ENCODE measurements around the gene SLC30A4. TPM values are rescaled to one million over a fixed set of nuclear protein-coding genes. Genes with fewer than 3 reads are reported as not detected.

SLC30A4 gene
- total RNA-seq, 4 donors from 2014 or later: 4.1 to 7.9 (median 5.4) TPM

DNA sequence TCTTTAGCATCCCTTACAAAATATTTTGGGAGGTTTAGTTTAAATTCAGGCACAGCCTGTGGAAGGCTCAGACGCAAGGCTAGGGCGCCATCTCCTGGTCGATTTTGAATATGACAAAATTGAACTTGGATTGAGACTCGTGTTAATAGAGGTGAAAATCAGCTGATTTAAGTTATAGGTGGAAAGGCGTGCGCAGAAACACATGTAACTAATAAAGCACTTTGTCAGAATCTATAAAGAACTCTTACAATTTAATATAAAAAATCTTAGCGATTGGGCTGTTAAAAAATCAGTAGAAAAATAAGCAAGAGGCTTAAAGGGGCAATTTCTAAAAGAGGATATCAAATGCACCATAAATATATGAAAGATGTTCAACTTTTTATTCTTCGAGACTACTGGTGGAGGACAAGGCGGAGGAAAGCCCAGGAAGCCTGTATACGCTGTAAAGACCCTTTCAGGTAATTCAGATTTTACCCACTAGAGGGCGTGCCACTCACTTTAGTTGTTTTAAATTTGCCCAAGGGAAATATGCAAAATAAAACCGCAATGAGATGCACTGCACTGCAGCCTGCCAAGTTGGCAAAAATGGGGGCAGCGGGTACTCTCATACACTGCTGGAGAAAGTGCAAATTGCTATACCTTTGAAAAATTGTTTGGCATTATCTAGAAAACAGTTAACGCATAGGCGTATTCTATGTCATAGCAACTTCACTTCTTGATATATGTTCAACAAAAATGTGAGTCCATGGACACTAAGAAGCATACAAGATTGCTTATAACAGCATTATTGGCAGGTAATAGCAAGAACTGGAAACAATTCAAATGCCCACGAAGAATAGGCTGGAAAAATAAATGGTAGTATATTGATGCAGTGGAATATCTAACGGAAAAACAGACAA lies 64.7 kb downstream of the SLC30A4 start:
- WGBS: under 1% methylated on average over 17 of the region's 17 CpGs
- Histone ChIP-seq H3K4me3 (peak overlapping the region; percentile 49), H3K9me3 (no peaks in the 10 kb centered on the region), H3K27me3 (no peaks in the 10 kb centered on the region), H3K4me1 (peaks cover 26% of the 10 kb centered on the region), H3K27ac (peak overlapping the region; percentile 27), H3K36me3 (no peaks in the 10 kb centered on the region)
- no peak for TF ChIP-seq EP300 (IDR thresholded peaks at IDR 0.05)
- TF ChIP-seq, protein P1, sequence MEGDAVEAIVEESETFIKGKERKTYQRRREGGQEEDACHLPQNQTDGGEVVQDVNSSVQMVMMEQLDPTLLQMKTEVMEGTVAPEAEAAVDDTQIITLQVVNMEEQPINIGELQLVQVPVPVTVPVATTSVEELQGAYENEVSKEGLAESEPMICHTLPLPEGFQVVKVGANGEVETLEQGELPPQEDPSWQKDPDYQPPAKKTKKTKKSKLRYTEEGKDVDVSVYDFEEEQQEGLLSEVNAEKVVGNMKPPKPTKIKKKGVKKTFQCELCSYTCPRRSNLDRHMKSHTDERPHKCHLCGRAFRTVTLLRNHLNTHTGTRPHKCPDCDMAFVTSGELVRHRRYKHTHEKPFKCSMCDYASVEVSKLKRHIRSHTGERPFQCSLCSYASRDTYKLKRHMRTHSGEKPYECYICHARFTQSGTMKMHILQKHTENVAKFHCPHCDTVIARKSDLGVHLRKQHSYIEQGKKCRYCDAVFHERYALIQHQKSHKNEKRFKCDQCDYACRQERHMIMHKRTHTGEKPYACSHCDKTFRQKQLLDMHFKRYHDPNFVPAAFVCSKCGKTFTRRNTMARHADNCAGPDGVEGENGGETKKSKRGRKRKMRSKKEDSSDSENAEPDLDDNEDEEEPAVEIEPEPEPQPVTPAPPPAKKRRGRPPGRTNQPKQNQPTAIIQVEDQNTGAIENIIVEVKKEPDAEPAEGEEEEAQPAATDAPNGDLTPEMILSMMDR (IDR thresholded peaks at IDR 0.05): peak; percentile 65 to 77
- TF ChIP-seq POLR2A (IDR thresholded peaks at IDR 0.05): no peak
- no peak for TF ChIP-seq POLR2AphosphoS5 (IDR thresholded peaks at IDR 0.05)
- DNase-seq (ENCODE audit: low spot score in 2 of 2): peak in 1 of 2 donors; percentile 79

DNA sequence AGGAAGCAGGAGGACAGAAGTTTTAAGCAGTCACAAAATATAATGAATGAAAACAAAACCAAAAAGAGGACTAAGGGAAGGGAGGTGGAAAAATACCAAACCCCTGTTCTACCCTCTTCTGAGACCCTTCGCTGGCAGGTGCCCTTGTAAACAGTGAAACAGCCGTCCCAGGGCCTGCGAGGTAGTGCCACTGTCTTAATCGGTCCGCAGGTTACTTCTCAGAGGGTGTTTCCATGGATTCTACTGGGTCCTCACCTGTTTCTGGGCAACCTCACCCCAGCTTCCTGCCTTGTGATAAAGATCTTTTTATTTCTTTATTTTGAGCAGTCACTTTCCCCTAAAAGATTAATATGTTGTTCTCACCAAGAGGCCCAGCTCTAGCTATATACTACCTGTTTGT lies 65.3 kb downstream of the SLC30A4 start:
- no peak for DNase-seq (ENCODE audit: low spot score in 2 of 2)
- WGBS: 30% methylated on average over 5 of the region's 5 CpGs

DNA sequence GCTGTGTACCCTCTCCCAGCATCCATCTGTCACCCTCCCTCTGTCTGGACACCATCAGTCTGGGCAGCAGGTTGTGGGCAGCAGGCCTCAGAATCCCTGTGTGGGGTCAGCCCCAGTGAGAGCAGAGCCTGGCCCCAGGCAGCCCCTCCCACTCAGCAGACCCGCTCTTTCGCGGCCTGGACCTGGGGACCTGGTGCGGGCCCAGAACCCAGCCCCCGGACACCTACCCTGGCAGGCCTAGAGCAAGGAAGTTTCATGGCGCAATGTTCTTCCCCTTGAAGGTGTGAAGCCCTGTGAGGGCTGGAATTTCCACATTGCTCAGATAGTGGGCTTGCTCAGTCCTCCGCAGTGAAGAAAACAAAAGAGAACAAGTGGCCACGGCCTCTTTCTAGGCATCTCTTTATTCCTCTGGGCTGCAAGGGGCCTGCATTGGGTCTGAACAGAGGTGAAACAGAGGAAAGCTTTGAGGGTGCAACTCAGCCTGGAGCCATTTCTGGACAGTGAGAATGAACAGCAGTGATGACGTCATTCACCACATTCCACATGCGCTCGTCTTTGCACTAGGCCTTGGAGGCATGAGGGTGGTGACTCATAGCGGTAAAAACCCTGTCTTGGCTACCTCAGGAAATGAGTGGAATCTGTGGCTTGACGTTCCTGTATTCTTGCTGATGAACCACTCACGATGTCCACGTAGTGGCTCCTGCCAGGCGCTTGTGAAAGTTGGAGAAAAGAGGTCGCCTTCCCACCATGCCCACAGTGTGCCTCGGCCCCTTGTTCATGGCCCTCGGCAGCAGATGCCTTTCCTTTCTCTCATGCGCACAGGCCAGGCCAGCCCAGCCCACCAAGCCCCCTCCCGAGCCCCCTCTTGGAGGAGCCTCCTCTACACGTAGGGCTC lies 66.1 kb downstream of the SLC30A4 start:
- H3K27me3 ChIP-seq: no peaks in the 10 kb centered on the region
- H3K4me1 ChIP-seq: peaks cover 26% of the 10 kb centered on the region
- DNase-seq (ENCODE audit: low spot score in 2 of 2): peak in 1 of 2 donors; percentile 82
- WGBS: 36% methylated on average over 17 of the region's 22 CpGs
- H3K36me3 ChIP-seq: no peaks in the 10 kb centered on the region
- H3K9me3 ChIP-seq: no peaks in the 10 kb centered on the region
- TF ChIP-seq POLR2A (IDR thresholded peaks at IDR 0.05) (no peak), POLR2AphosphoS5 (IDR thresholded peaks at IDR 0.05) (peak in 1 of 3 donors; percentile 19)
- no peak overlapping the region for H3K4me3 ChIP-seq
- peak overlapping the region; percentile 2 for H3K27ac ChIP-seq

More for the DNA sequence above, 65.3 kb downstream of the SLC30A4 start:
- Histone ChIP-seq H3K9me3 (no peaks in the 10 kb centered on the region), H3K27ac (peak overlapping the region; percentile 2), H3K4me1 (peaks cover 26% of the 10 kb centered on the region), H3K4me3 (no peak overlapping the region), H3K36me3 (no peaks in the 10 kb centered on the region), H3K27me3 (no peaks in the 10 kb centered on the region)
- TF ChIP-seq POLR2A (IDR thresholded peaks at IDR 0.05): no peak
- TF ChIP-seq POLR2AphosphoS5 (IDR thresholded peaks at IDR 0.05): no peak
- TF ChIP-seq, protein P1 (IDR thresholded peaks at IDR 0.05): no peak
- no peak for TF ChIP-seq EP300 (IDR thresholded peaks at IDR 0.05)

DNA sequence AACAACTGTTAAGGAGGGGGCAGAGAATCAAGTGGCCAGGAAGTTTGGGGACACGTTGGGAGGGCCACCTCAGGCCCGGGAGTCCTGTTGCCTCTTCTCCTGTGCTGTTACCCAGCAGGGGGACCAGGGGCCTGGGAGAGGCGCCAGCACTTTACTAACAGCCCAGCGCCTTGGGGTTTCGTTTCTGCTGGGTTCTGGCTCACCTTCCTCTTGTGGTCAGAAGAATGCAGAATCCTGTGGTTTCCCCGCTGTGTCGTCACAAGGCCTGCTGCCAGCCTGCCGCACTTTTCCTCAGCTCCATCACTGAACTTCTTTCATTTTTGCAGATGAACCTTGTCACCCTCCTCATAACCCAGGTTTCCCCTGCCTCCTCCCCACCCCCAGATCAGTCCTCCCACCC lies 67.7 kb downstream of the SLC30A4 start:
- Histone ChIP-seq H3K27ac (no peak overlapping the region), H3K4me3 (no peak overlapping the region), H3K4me1 (peaks cover 26% of the 10 kb centered on the region), H3K27me3 (no peaks in the 10 kb centered on the region), H3K36me3 (no peaks in the 10 kb centered on the region), H3K9me3 (no peaks in the 10 kb centered on the region)
- peak in 1 of 2 donors; percentile 67 for DNase-seq (ENCODE audit: low spot score in 2 of 2)
- 42% methylated on average over 8 of the region's 8 CpGs for WGBS
- no peak for TF ChIP-seq POLR2AphosphoS5 (IDR thresholded peaks at IDR 0.05)
- TF ChIP-seq POLR2A (IDR thresholded peaks at IDR 0.05): no peak
- TF ChIP-seq, protein P1 (IDR thresholded peaks at IDR 0.05): no peak
- TF ChIP-seq EP300 (IDR thresholded peaks at IDR 0.05): no peak

DNA sequence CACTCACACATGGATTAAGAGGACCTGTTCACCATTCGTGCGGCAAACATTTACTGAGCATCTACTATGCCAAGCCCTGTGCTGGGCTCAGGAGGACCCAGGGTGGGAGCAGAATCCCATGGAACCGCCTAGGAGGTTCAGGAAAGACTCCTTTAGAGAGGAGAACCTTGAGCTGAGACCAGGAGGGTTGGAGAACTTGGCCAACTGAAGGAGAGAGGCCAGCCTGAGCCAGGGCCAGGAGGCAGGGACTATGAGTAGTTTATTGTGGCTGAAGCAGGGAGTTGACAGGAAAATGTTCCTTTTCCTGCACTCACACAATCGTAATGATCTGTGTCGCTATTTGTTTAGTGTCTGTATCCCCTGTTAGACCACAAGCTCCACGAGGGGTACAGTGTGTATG lies 71.3 kb downstream of the SLC30A4 start:
- WGBS: 98% methylated on average over 4 of the region's 6 CpGs
- H3K27ac ChIP-seq: no peak overlapping the region
- TF ChIP-seq POLR2AphosphoS5 (IDR thresholded peaks at IDR 0.05) (no peak), EP300 (IDR thresholded peaks at IDR 0.05) (no peak), POLR2A (IDR thresholded peaks at IDR 0.05) (no peak)
- TF ChIP-seq, protein P1 (IDR thresholded peaks at IDR 0.05): no peak

More for the DNA sequence above, 71.3 kb downstream of the SLC30A4 start:
- Histone ChIP-seq H3K4me3 (no peak overlapping the region), H3K27me3 (peaks cover 1% of the 10 kb centered on the region), H3K36me3 (no peaks in the 10 kb centered on the region), H3K4me1 (peaks cover 2% of the 10 kb centered on the region), H3K9me3 (no peaks in the 10 kb centered on the region)
- DNase-seq (ENCODE audit: low spot score in 2 of 2): no peak

Data from suprapubic skin (tissue), 4 donors.